ENCODE results near the gene PLSCR3.

DNA sequence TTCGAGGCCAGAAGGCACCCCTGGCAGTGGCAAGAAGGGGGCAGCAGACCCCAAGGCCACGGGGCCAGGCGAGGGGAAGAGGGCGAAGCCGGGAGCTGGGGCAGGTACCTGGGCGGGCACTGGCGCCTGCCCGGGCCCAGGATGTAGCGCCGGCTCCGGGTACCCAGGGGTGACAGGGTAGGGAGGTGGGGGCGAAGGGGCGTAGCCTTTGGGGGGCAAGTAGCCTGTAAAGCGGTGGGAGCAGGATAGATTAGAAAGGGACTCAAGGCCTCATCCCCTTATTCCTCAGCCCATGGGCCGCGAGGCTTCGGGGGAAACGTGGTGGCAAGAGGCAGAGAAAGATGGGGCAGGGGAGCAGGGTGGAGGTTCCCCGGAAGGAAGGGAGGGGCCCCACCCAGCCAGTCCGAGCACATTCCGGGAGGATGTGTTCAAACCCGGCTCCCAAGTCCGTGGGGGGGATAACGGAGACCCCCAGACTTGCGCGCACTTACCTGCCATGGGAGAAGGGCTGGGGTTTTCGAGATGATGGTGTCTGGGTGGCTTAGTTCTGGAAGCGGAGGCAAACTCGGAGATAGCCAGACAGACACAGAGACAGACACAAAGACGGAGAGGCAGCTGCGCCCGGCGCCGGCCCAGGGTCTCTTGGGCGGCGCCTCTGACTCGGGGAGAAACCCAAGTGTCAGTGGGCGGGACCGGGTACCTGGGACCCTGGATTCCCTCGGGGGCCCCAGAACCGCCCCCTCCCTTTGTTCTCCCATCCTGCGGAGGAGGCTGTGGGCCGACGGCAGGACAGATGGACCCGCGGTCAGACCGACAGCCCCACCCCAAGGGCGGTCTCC is 493 bp downstream of the PLSCR3 start:
- TF ChIP-seq, protein P1, sequence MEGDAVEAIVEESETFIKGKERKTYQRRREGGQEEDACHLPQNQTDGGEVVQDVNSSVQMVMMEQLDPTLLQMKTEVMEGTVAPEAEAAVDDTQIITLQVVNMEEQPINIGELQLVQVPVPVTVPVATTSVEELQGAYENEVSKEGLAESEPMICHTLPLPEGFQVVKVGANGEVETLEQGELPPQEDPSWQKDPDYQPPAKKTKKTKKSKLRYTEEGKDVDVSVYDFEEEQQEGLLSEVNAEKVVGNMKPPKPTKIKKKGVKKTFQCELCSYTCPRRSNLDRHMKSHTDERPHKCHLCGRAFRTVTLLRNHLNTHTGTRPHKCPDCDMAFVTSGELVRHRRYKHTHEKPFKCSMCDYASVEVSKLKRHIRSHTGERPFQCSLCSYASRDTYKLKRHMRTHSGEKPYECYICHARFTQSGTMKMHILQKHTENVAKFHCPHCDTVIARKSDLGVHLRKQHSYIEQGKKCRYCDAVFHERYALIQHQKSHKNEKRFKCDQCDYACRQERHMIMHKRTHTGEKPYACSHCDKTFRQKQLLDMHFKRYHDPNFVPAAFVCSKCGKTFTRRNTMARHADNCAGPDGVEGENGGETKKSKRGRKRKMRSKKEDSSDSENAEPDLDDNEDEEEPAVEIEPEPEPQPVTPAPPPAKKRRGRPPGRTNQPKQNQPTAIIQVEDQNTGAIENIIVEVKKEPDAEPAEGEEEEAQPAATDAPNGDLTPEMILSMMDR (IDR thresholded peaks at IDR 0.05) = no peak
- TF ChIP-seq POLR2A (IDR thresholded peaks at IDR 0.05) = no peak
